Peyer's patch (tissue), 4 donors: ENCODE measurements around the gene ZSCAN21.

ENCODE experiments used
- POLR2A ChIP-seq, 2 donors: fragments of 450-650 bp; IDR thresholded peaks; one replicate each; pipeline ENCODE4 v1.5.1; 2017; ENCODE audit warnings: antibody characterized with exemption in 2 of 2, mild to moderate bottlenecking in 2 of 2, moderate library complexity in 2 of 2
- TF ChIP-seq, protein P1 (sequence below), 6 experiments: fragments of 450-650 bp in 4 of 6; fragments of 200-600 bp in 2 of 6; sonication (generic) in 1 of 6; IDR thresholded peaks; one replicate each; pipeline ENCODE4 v1.5.1; 2017 to 2019; ENCODE audit warnings: antibody characterized with exemption in 6 of 6, mild to moderate bottlenecking in 3 of 6, moderate library complexity in 1 of 6

DNA sequence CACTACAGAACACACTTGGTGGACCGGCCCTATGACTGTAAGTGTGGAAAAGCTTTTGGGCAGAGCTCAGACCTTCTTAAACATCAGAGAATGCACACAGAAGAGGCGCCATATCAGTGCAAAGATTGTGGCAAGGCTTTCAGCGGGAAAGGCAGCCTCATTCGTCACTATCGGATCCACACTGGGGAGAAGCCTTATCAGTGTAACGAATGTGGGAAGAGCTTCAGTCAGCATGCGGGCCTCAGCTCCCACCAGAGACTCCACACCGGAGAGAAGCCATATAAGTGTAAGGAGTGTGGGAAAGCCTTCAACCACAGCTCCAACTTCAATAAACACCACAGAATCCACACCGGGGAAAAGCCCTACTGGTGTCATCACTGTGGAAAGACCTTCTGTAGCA is 14.6 kb downstream of the ZSCAN21 start:
- TF ChIP-seq, protein P1, sequence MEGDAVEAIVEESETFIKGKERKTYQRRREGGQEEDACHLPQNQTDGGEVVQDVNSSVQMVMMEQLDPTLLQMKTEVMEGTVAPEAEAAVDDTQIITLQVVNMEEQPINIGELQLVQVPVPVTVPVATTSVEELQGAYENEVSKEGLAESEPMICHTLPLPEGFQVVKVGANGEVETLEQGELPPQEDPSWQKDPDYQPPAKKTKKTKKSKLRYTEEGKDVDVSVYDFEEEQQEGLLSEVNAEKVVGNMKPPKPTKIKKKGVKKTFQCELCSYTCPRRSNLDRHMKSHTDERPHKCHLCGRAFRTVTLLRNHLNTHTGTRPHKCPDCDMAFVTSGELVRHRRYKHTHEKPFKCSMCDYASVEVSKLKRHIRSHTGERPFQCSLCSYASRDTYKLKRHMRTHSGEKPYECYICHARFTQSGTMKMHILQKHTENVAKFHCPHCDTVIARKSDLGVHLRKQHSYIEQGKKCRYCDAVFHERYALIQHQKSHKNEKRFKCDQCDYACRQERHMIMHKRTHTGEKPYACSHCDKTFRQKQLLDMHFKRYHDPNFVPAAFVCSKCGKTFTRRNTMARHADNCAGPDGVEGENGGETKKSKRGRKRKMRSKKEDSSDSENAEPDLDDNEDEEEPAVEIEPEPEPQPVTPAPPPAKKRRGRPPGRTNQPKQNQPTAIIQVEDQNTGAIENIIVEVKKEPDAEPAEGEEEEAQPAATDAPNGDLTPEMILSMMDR (IDR thresholded peaks at IDR 0.05) = no peak
- TF ChIP-seq POLR2A (IDR thresholded peaks at IDR 0.05) = no peak
